ENCODE data around the gene FLT3. TPM values are rescaled to one million over a fixed set of nuclear protein-coding genes. Genes with fewer than 3 reads are reported as not detected.

Gene FLT3
- total and polyA plus RNA-seq, 9 donors, result 0.08 to 0.97 (median 0.15) TPM; not detected in 1

GRCh38 chr13:27973961-27974662 lies 126.3 kb downstream of the FLT3 start:
- H3K27ac ChIP-seq, result no peak overlapping the region
- 14 to 22% (median 20%) methylated on average over 7 of the region's 7 CpGs for WGBS, 3 donors
- intact Hi-C loops (cut with DNase I), result loop anchor here in 2 of 4 donors (10.0 kb wide), 2 partner anchors 599 to 609 kb away; no protein-coding TSS in a partner anchor
- H3K9me3 ChIP-seq, result no peaks in the 10 kb centered on the region
- TF ChIP-seq POLR2A (IDR thresholded peaks at IDR 0.05) (no peak), CTCF (IDR thresholded peaks at IDR 0.05) (no peak)
- no peak for DNase-seq
- H3K36me3 ChIP-seq, result no peaks in the 10 kb centered on the region
- H3K4me1 ChIP-seq (ENCODE audit: insufficient read depth), result no peaks in the 10 kb centered on the region
- H3K4me3 ChIP-seq, result no peak overlapping the region
- H3K27me3 ChIP-seq, result no peaks in the 10 kb centered on the region

GRCh38 chr13:27973291-27973690 lies 127.1 kb downstream of the FLT3 start:
- WGBS, 3 donors, result 18 to 29% (median 27%) methylated on average over 5 of the region's 5 CpGs
- intact Hi-C loops (cut with DNase I), result loop anchor here in 2 of 4 donors (10.0 kb wide), 2 partner anchors 598 to 608 kb away; no protein-coding TSS in a partner anchor

GRCh38 chr13:27972478-27972820 lies 127.9 kb downstream of the FLT3 start:
- WGBS, 3 donors, result 49 to 59% (median 57%) methylated on average over 2 of the region's 2 CpGs
- TF ChIP-seq EP300 (IDR thresholded peaks at IDR 0.05) (no peak), CTCF (IDR thresholded peaks at IDR 0.05) (no peak), POLR2A (IDR thresholded peaks at IDR 0.05) (no peak)
- H3K27me3 ChIP-seq, result no peaks in the 10 kb centered on the region

More at GRCh38 chr13:27973291-27973690, 127.1 kb downstream of the FLT3 start:
- Histone ChIP-seq H3K4me3 (no peak overlapping the region), H3K4me1 (ENCODE audit: insufficient read depth) (no peaks in the 10 kb centered on the region), H3K27ac (no peak overlapping the region), H3K27me3 (no peaks in the 10 kb centered on the region), H3K36me3 (no peaks in the 10 kb centered on the region), H3K9me3 (no peaks in the 10 kb centered on the region)
- TF ChIP-seq EP300 (IDR thresholded peaks at IDR 0.05), result no peak
- no peak for TF ChIP-seq POLR2A (IDR thresholded peaks at IDR 0.05)
- TF ChIP-seq CTCF (IDR thresholded peaks at IDR 0.05), result no peak
- no peak for DNase-seq

GRCh38 chr13:27971776-27972477 lies 128.4 kb downstream of the FLT3 start:
- no peak for TF ChIP-seq EP300 (IDR thresholded peaks at IDR 0.05)
- TF ChIP-seq CTCF (IDR thresholded peaks at IDR 0.05), result no peak
- no peak for TF ChIP-seq POLR2A (IDR thresholded peaks at IDR 0.05)
- Histone ChIP-seq H3K9me3 (no peaks in the 10 kb centered on the region), H3K4me3 (no peak overlapping the region), H3K4me1 (ENCODE audit: insufficient read depth) (no peaks in the 10 kb centered on the region), H3K27me3 (no peaks in the 10 kb centered on the region), H3K36me3 (no peaks in the 10 kb centered on the region), H3K27ac (no peak overlapping the region)
- intact Hi-C loops (cut with DNase I), result loop anchor here in 2 of 4 donors (10.0 kb wide), 2 partner anchors 597 to 607 kb away; no protein-coding TSS in a partner anchor
- no peak for DNase-seq
- WGBS, 3 donors, result 46 to 59% (median 52%) methylated on average over 7 of the region's 7 CpGs

More at GRCh38 chr13:27972478-27972820, 127.9 kb downstream of the FLT3 start:
- intact Hi-C loops (cut with DNase I), result loop anchor here in 2 of 4 donors (10.0 kb wide), 2 partner anchors 598 to 608 kb away; no protein-coding TSS in a partner anchor
- no peak for DNase-seq
- Histone ChIP-seq H3K27ac (no peak overlapping the region), H3K4me1 (ENCODE audit: insufficient read depth) (no peaks in the 10 kb centered on the region), H3K36me3 (no peaks in the 10 kb centered on the region), H3K9me3 (no peaks in the 10 kb centered on the region), H3K4me3 (no peak overlapping the region)
